ENCODE results near the gene FAXC.
A peak's percentile ranks its signal among the peaks of the same experiment; 100 is the strongest.

The FAXC gene

GRCh38 chr6:99349171-99350141 lies at the start of gene FAXC:
Gene FAXC (minus strand): TSS chr6:99349674. CDS start chr6:99349372, 302 bp downstream.
- TF ChIP-seq CTCF (IDR thresholded peaks at IDR 0.05; ENCODE audit: control insufficient read depth, extremely low read depth, insufficient read depth): peak; percentile 55
- peak; percentile 36 for DNase-seq (ENCODE audit: low read depth)
- H3K4me3 ChIP-seq (ENCODE audit: low read depth, low read length): peak within 1 kb of the TSS; percentile 61

- no peak overlapping the region for H3K4me3 ChIP-seq (ENCODE audit: low read depth, low read length)
- TF ChIP-seq CTCF (IDR thresholded peaks at IDR 0.05; ENCODE audit: control insufficient read depth, extremely low read depth, insufficient read depth): no peak
- DNase-seq (ENCODE audit: low read depth): no peak
Measured at GRCh38 chr6:99397287-99397686, 47.8 kb upstream of the FAXC start.

- H3K4me3 ChIP-seq (ENCODE audit: low read depth, low read length): peak within 1 kb of the TSS; percentile 89
- TF ChIP-seq CTCF (IDR thresholded peaks at IDR 0.05; ENCODE audit: control insufficient read depth, extremely low read depth, insufficient read depth): no peak
- DNase-seq (ENCODE audit: low read depth): peak; percentile 23
Measured at GRCh38 chr6:99393698-99394531, 44.4 kb upstream of the FAXC start, which contains the start of gene COQ3. Gene COQ3 (minus strand): TSS chr6:99394195. CDS start chr6:99394179, 16 bp downstream.

- H3K4me3 ChIP-seq (ENCODE audit: low read depth, low read length): peak overlapping the region; percentile 89
- TF ChIP-seq CTCF (IDR thresholded peaks at IDR 0.05; ENCODE audit: control insufficient read depth, extremely low read depth, insufficient read depth): no peak
- no peak for DNase-seq (ENCODE audit: low read depth)
Measured at GRCh38 chr6:99393366-99393697, 43.9 kb upstream of the FAXC start.

- no peak for TF ChIP-seq CTCF (IDR thresholded peaks at IDR 0.05; ENCODE audit: control insufficient read depth, extremely low read depth, insufficient read depth)
- no peak for DNase-seq (ENCODE audit: low read depth)
- no peak overlapping the region for H3K4me3 ChIP-seq (ENCODE audit: low read depth, low read length)
Measured at GRCh38 chr6:99390896-99391295, 41.4 kb upstream of the FAXC start.

- no peak for DNase-seq (ENCODE audit: low read depth)
- no peak overlapping the region for H3K4me3 ChIP-seq (ENCODE audit: low read depth, low read length)
- no peak for TF ChIP-seq CTCF (IDR thresholded peaks at IDR 0.05; ENCODE audit: control insufficient read depth, extremely low read depth, insufficient read depth)
Measured at GRCh38 chr6:99384507-99384906, 35.0 kb upstream of the FAXC start.

Data from LNCaP clone FGC (cell line).